ENCODE results near the gene PRKAG2.

PRKAG2 gene

DNA sequence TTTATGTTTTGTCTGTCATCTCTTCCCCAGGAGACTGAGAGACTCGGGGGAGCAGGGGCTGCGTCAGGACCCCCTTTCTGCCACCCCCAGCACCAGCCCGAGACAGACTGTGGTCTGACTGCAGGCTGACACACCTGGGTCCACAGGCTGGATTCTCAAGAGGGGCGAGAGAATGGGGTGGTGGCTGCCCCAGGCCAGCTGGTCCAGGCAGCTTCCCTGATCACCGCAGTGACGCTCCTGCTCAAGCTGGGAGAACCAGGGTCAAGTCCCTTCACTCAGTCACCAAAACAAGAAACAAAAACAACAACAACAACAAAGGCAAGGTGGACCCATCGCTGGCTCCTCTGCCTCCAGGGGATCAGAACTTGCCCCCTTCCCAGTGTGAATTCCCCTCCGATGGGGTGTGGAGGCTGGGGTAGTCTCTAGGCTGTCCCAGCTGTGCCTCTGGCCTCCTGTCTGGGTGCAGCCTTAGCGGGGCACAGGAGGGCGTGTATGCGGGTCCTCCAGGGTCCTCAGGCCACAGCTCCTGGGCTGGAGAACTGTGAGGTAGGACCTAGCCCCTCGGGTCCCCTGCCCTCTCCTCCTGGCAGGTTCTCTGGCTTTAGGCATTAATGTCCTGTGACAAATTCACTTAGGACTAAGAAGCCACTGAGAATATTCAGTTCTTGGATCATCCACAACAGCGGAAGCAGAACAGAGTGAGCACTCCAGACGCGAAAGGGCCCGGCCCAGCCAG, 40.6 kb downstream of the PRKAG2 start:
- Histone ChIP-seq H2AFZ (ENCODE audit: low read length) (no peak overlapping the region), H3F3A (ENCODE audit: insufficient read depth, low read length) (no peaks in the 10 kb centered on the region), H3K27me3 (ENCODE audit: insufficient read depth, low read length) (peaks cover 4% of the 10 kb centered on the region; the same call in 1 of the 2 replicates), H3K27ac (ENCODE audit: low read depth, low read length, poor library complexity, severe bottlenecking) (no peak overlapping the region), H3K4me2 (ENCODE audit: low read length) (no peak overlapping the region), H3K79me2 (ENCODE audit: insufficient read depth, low read length) (no peaks in the 10 kb centered on the region), H3K36me3 (ENCODE audit: insufficient read depth, low read length) (no peaks in the 10 kb centered on the region), H3K9ac (ENCODE audit: low read length) (no peak overlapping the region), H3K9me2 (ENCODE audit: low read depth, low read length) (no peaks in the 10 kb centered on the region), H3K4me1 (ENCODE audit: insufficient read depth, low read length, severe bottlenecking) (peaks cover 4% of the 10 kb centered on the region), H3K9me3 (ENCODE audit: low read length) (no peaks in the 10 kb centered on the region), H3K4me3 (ENCODE audit: low read depth, low read length, poor library complexity, severe bottlenecking) (no peak overlapping the region), H4K20me1 (ENCODE audit: insufficient read depth, low read length) (no peaks in the 10 kb centered on the region)
- no peak for TF ChIP-seq EZH2 (IDR thresholded peaks at IDR 0.05; ENCODE audit: borderline replicate concordance, low read length)
- TF ChIP-seq, protein P1, sequence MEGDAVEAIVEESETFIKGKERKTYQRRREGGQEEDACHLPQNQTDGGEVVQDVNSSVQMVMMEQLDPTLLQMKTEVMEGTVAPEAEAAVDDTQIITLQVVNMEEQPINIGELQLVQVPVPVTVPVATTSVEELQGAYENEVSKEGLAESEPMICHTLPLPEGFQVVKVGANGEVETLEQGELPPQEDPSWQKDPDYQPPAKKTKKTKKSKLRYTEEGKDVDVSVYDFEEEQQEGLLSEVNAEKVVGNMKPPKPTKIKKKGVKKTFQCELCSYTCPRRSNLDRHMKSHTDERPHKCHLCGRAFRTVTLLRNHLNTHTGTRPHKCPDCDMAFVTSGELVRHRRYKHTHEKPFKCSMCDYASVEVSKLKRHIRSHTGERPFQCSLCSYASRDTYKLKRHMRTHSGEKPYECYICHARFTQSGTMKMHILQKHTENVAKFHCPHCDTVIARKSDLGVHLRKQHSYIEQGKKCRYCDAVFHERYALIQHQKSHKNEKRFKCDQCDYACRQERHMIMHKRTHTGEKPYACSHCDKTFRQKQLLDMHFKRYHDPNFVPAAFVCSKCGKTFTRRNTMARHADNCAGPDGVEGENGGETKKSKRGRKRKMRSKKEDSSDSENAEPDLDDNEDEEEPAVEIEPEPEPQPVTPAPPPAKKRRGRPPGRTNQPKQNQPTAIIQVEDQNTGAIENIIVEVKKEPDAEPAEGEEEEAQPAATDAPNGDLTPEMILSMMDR (IDR thresholded peaks at IDR 0.05; ENCODE audit: low read length) = no peak

DNA sequence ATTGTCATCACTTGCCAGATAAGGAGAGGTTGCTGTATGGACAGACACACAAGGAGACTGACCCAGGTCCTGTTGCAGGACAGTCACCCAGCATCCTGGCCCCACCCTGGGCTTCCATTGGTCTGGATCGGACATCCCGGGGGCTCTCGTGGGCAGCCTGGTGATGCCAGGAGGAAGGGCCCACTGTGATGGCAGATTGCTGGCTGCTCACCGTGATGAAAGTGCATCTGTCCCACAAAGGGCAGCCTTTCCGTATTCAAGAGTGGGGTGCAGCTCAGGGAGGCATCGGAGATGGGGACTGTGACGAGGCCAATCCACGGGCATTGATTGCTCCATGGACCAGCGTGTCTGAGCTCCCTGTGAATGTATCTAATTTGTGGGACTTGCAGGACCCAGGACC, 41.3 kb downstream of the PRKAG2 start:
- H3K9ac ChIP-seq (ENCODE audit: low read length) = no peak overlapping the region
- TF ChIP-seq, protein P1 (IDR thresholded peaks at IDR 0.05; ENCODE audit: low read length) = no peak
- no peak for TF ChIP-seq EZH2 (IDR thresholded peaks at IDR 0.05; ENCODE audit: borderline replicate concordance, low read length)
- no peak overlapping the region for H3K27ac ChIP-seq (ENCODE audit: low read depth, low read length, poor library complexity, severe bottlenecking)
- no peaks in the 10 kb centered on the region for H3F3A ChIP-seq (ENCODE audit: insufficient read depth, low read length)
- H4K20me1 ChIP-seq (ENCODE audit: insufficient read depth, low read length) = no peaks in the 10 kb centered on the region
- peaks cover 4% of the 10 kb centered on the region for H3K4me1 ChIP-seq (ENCODE audit: insufficient read depth, low read length, severe bottlenecking)
- H2AFZ ChIP-seq (ENCODE audit: low read length) = no peak overlapping the region
- no peaks in the 10 kb centered on the region for H3K36me3 ChIP-seq (ENCODE audit: insufficient read depth, low read length)
- no peak overlapping the region for H3K4me3 ChIP-seq (ENCODE audit: low read depth, low read length, poor library complexity, severe bottlenecking)
- no peaks in the 10 kb centered on the region for H3K79me2 ChIP-seq (ENCODE audit: insufficient read depth, low read length)
- H3K4me2 ChIP-seq (ENCODE audit: low read length) = no peak overlapping the region
- no peaks in the 10 kb centered on the region for H3K9me3 ChIP-seq (ENCODE audit: low read length)
- H3K9me2 ChIP-seq (ENCODE audit: low read depth, low read length) = no peaks in the 10 kb centered on the region
- peaks cover 4% of the 10 kb centered on the region; the same call in 1 of the 2 replicates for H3K27me3 ChIP-seq (ENCODE audit: insufficient read depth, low read length)

- peaks cover 4% of the 10 kb centered on the region; the same call in 1 of the 2 replicates for H3K27me3 ChIP-seq (ENCODE audit: insufficient read depth, low read length)
- H4K20me1 ChIP-seq (ENCODE audit: insufficient read depth, low read length) = no peaks in the 10 kb centered on the region
- no peak overlapping the region for H3K4me3 ChIP-seq (ENCODE audit: low read depth, low read length, poor library complexity, severe bottlenecking)
- H3K36me3 ChIP-seq (ENCODE audit: insufficient read depth, low read length) = no peaks in the 10 kb centered on the region
- TF ChIP-seq, protein P1 (IDR thresholded peaks at IDR 0.05; ENCODE audit: low read length) = no peak
- no peak for TF ChIP-seq EZH2 (IDR thresholded peaks at IDR 0.05; ENCODE audit: borderline replicate concordance, low read length)
- no peaks in the 10 kb centered on the region for H3F3A ChIP-seq (ENCODE audit: insufficient read depth, low read length)
- H3K9me2 ChIP-seq (ENCODE audit: low read depth, low read length) = no peaks in the 10 kb centered on the region
- H3K9me3 ChIP-seq (ENCODE audit: low read length) = no peaks in the 10 kb centered on the region
- H3K27ac ChIP-seq (ENCODE audit: low read depth, low read length, poor library complexity, severe bottlenecking) = no peak overlapping the region
- H3K79me2 ChIP-seq (ENCODE audit: insufficient read depth, low read length) = no peaks in the 10 kb centered on the region
- H3K9ac ChIP-seq (ENCODE audit: low read length) = no peak overlapping the region
- H3K4me1 ChIP-seq (ENCODE audit: insufficient read depth, low read length, severe bottlenecking) = peaks cover 3% of the 10 kb centered on the region
- no peak overlapping the region for H3K4me2 ChIP-seq (ENCODE audit: low read length)
- no peak overlapping the region for H2AFZ ChIP-seq (ENCODE audit: low read length)
Measured at GRCh38 chr7:151834271-151835035, 42.5 kb downstream of the PRKAG2 start.

Data from OCI-LY1 (cell line).